GM12878 (cell line): Measurements from ENCODE around the gene KLRC2.
A peak's percentile ranks its signal among the peaks of the same experiment; 100 is the strongest.

Experiments
- CBX3 ChIP-seq: fragments of 200-600 bp; sonication (generic); IDR thresholded peaks from 2 replicates; pipeline ENCODE4 v1.6.1; 2016; ENCODE audit warnings: low read depth, borderline replicate concordance
- MXI1 ChIP-seq: fragments of 150-350 bp; IDR thresholded peaks from 2 replicates; pipeline ENCODE4 v1.6.1; 2011; ENCODE audit warnings: low read depth, mild to moderate bottlenecking, inconsistent platforms, low read length, improper control_type of control experiment
- NFIC ChIP-seq: IDR thresholded peaks from 2 replicates; pipeline ENCODE4 v1.6.1; 2012; ENCODE audit warnings: low read depth, mild to moderate bottlenecking, inconsistent platforms, low read length, moderate library complexity
- POLR2AphosphoS5 ChIP-seq: IDR thresholded peaks from 2 replicates; pipeline ENCODE4 v1.6.1; 2011; ENCODE audit warnings: mild to moderate bottlenecking, low read length, inconsistent platforms
- RAD21 ChIP-seq: IDR thresholded peaks from 2 replicates; pipeline ENCODE4 v1.6.1; 2011; ENCODE audit warnings: mild to moderate bottlenecking, low read depth, low read length, moderate library complexity; ENCODE audit not compliant: insufficient read depth
- TF ChIP-seq, protein P1 (sequence below), 3 experiments: IDR thresholded peaks in 2 of 3; conservative IDR thresholded peaks in 1 of 3; 2 replicates each; pipeline ENCODE4 v1.5.1; 2011; ENCODE audit warnings: low read depth in 3 of 3, low read length in 3 of 3, mild to moderate bottlenecking in 3 of 3, control low read depth in 2 of 3, moderate library complexity in 2 of 3, inconsistent platforms in 1 of 3, mixed read lengths in 1 of 3; ENCODE audit not compliant: control insufficient read depth in 2 of 3, insufficient read depth in 1 of 3; ENCODE audit errors: extremely low read depth in 1 of 3
- TF ChIP-seq, protein P2 (sequence below): IDR thresholded peaks from 2 replicates; pipeline ENCODE4 v1.6.1; 2012; ENCODE audit warnings: mild to moderate bottlenecking, low read depth, low read length

DNA sequence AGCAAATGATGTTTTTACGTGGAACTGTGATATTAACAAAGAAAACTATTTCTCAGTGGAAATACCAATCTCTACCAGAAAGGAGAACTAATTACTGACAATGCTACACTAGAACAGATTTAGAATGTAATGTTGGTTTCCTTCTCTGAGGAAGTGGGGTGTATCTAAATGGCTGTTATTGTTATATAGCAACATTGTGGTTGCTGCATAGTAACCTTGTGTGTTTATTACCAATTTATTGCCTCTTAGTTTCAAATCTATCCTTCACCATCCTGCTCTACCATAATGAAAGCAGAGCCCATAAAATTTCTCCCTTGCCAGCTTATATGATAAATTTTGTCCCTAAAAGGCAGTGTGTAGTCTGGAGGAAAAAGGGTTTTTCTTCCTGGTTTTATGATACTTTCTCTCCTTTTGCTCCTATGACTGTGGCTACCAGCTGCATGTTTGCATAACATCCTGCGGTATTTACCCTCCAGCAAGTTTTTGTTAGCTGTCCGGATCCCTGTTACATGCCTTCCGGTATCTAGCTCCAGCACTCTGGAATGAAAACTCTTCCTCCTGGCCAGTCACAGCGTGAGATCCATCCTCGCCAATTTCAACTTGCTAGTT, 40.3 kb downstream of the KLRC2 start:
- TF ChIP-seq, protein P1, sequence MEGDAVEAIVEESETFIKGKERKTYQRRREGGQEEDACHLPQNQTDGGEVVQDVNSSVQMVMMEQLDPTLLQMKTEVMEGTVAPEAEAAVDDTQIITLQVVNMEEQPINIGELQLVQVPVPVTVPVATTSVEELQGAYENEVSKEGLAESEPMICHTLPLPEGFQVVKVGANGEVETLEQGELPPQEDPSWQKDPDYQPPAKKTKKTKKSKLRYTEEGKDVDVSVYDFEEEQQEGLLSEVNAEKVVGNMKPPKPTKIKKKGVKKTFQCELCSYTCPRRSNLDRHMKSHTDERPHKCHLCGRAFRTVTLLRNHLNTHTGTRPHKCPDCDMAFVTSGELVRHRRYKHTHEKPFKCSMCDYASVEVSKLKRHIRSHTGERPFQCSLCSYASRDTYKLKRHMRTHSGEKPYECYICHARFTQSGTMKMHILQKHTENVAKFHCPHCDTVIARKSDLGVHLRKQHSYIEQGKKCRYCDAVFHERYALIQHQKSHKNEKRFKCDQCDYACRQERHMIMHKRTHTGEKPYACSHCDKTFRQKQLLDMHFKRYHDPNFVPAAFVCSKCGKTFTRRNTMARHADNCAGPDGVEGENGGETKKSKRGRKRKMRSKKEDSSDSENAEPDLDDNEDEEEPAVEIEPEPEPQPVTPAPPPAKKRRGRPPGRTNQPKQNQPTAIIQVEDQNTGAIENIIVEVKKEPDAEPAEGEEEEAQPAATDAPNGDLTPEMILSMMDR (IDR thresholded peaks at IDR 0.05 in 2 of 3, conservative IDR thresholded peaks at IDR 0.05 in 1 of 3; ENCODE audit: control insufficient read depth in 2 of 3, extremely low read depth in 1 of 3, insufficient read depth in 1 of 3, low read depth in 3 of 3, low read length in 3 of 3): no peak
- TF ChIP-seq RAD21 (no peak), MXI1 (no peak), NFIC (peak; percentile 52), POLR2AphosphoS5 (no peak), CBX3 (no peak)
- TF ChIP-seq, protein P2, sequence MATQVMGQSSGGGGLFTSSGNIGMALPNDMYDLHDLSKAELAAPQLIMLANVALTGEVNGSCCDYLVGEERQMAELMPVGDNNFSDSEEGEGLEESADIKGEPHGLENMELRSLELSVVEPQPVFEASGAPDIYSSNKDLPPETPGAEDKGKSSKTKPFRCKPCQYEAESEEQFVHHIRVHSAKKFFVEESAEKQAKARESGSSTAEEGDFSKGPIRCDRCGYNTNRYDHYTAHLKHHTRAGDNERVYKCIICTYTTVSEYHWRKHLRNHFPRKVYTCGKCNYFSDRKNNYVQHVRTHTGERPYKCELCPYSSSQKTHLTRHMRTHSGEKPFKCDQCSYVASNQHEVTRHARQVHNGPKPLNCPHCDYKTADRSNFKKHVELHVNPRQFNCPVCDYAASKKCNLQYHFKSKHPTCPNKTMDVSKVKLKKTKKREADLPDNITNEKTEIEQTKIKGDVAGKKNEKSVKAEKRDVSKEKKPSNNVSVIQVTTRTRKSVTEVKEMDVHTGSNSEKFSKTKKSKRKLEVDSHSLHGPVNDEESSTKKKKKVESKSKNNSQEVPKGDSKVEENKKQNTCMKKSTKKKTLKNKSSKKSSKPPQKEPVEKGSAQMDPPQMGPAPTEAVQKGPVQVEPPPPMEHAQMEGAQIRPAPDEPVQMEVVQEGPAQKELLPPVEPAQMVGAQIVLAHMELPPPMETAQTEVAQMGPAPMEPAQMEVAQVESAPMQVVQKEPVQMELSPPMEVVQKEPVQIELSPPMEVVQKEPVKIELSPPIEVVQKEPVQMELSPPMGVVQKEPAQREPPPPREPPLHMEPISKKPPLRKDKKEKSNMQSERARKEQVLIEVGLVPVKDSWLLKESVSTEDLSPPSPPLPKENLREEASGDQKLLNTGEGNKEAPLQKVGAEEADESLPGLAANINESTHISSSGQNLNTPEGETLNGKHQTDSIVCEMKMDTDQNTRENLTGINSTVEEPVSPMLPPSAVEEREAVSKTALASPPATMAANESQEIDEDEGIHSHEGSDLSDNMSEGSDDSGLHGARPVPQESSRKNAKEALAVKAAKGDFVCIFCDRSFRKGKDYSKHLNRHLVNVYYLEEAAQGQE: no peak
